SK-N-SH (cell line): ENCODE measurements around the gene POU2F3. TPM values are rescaled to one million over a fixed set of nuclear protein-coding genes. Genes with fewer than 3 reads are reported as not detected.

ENCODE experiments used
- CTCF ChIA-PET: fragments of 300-600, 350-600 bp; formaldehyde crosslinking; extraction: SDS; loops from one replicate; lab custom pipeline; 2021; lab: Yijun Ruan, JAX
- POLR2A ChIA-PET: fragments of 350-600 bp; sonication (Branson Sonifier 250); formaldehyde crosslinking; extraction: SDS; loops from one replicate; lab custom pipeline; 2020; ENCODE audit warnings: antibody characterized with exemption, inconsistent platforms; lab: Yijun Ruan, JAX
- DNase-seq: peaks from one replicate; pipeline ENCODE4 v3.0.0; 2012
- H2AFZ ChIP-seq: fragments of 200-600 bp; sonication (generic); 2 replicates; pipeline ENCODE4 v1.8.1; 2016; ENCODE audit warnings: antibody characterized with exemption, mild to moderate bottlenecking, low read depth
- H3F3A ChIP-seq: fragments of 200-600 bp; sonication (generic); replicated peaks from 2 replicates; pipeline ENCODE3; 2016; ENCODE audit warnings: antibody characterized with exemption, mild to moderate bottlenecking; ENCODE audit not compliant: insufficient read depth
- H3K27ac ChIP-seq, 2 experiments: fragments of 200-500 bp in 1 of 2; fragments of 200-600 bp in 1 of 2; sonication (Bioruptor generic) in 1 of 2; sonication (generic), shearing (Covaris generic) in 1 of 2; 2 replicates each; pipeline versions ENCODE4 v1.5.1 to v1.6.1; 2014 to 2016; ENCODE audit warnings: low read depth in 2 of 2, inconsistent platforms in 1 of 2, low read length in 1 of 2, mild to moderate bottlenecking in 1 of 2, mixed read lengths in 1 of 2
- H3K27me3 ChIP-seq: fragments of 200-600 bp; sonication (generic), shearing (Covaris generic); 2 replicates; pipeline ENCODE4 v1.6.1; 2016; ENCODE audit warnings: mixed run types; ENCODE audit not compliant: insufficient read depth
- H3K36me3 ChIP-seq, 2 experiments: fragments of 200-500 bp in 1 of 2; fragments of 200-600 bp in 1 of 2; sonication (Bioruptor generic) in 1 of 2; sonication (generic) in 1 of 2; replicated peaks in 1 of 2; 2 replicates each; pipeline versions ENCODE3 to v1.5.1; 2014 to 2016; ENCODE audit warnings: low read length in 1 of 2, mild to moderate bottlenecking in 1 of 2; ENCODE audit not compliant: insufficient read depth in 2 of 2, control insufficient read depth in 1 of 2
- H3K4me1 ChIP-seq, 2 experiments: fragments of 200-500 bp in 1 of 2; fragments of 200-600 bp in 1 of 2; sonication (Bioruptor generic) in 1 of 2; sonication (generic), shearing (Covaris generic) in 1 of 2; 2 replicates each; pipeline versions ENCODE4 v1.5.1 to v1.6.1; 2014 to 2016; ENCODE audit warnings: low read depth in 1 of 2, low read length in 1 of 2, mixed run types in 1 of 2; ENCODE audit not compliant: insufficient read depth in 2 of 2, control insufficient read depth in 1 of 2
- H3K4me2 ChIP-seq: fragments of 200-600 bp; sonication (generic), shearing (Covaris generic); 2 replicates; pipeline ENCODE4 v1.6.1; 2017; ENCODE audit warnings: mixed run types
- H3K4me3 ChIP-seq, 2 experiments: fragments of 200-500 bp in 1 of 2; fragments of 200-600 bp in 1 of 2; sonication (Bioruptor generic) in 1 of 2; sonication (generic), shearing (Covaris generic) in 1 of 2; 2 replicates each; pipeline versions ENCODE4 v1.5.1 to v1.8.1; 2014 to 2016; ENCODE audit warnings: low read depth in 2 of 2, inconsistent platforms in 1 of 2, low read length in 1 of 2, mild to moderate bottlenecking in 1 of 2, mixed read lengths in 1 of 2, moderate library complexity in 1 of 2
- H3K79me2 ChIP-seq: fragments of 200-600 bp; sonication (generic); 2 replicates; pipeline ENCODE4 v1.8.1; 2017; ENCODE audit warnings: mild to moderate bottlenecking; ENCODE audit not compliant: insufficient read depth
- H3K9ac ChIP-seq: fragments of 200-600 bp; sonication (generic); 2 replicates; pipeline ENCODE4 v1.6.1; 2017; ENCODE audit warnings: mixed run types
- H3K9me2 ChIP-seq: fragments of 200-600 bp; sonication (generic); 2 replicates; pipeline ENCODE4 v1.6.1; 2017; ENCODE audit warnings: mixed run types
- H3K9me3 ChIP-seq: fragments of 200-600 bp; sonication (generic); 2 replicates; pipeline ENCODE4 v1.6.1; 2017; ENCODE audit warnings: mixed run types, mild to moderate bottlenecking, moderate library complexity
- H4K20me1 ChIP-seq: fragments of 200-600 bp; sonication (generic); 2 replicates; pipeline ENCODE4 v1.6.1; 2017; ENCODE audit warnings: mild to moderate bottlenecking, mixed run types; ENCODE audit not compliant: insufficient read depth
- CHD2 ChIP-seq: fragments of 150-350 bp; IDR thresholded peaks from 2 replicates; pipeline ENCODE4 v1.6.1; 2018; ENCODE audit warnings: low read length; ENCODE audit not compliant: partially characterized antibody
- ELF1 ChIP-seq: IDR thresholded peaks from 2 replicates; pipeline ENCODE4 v1.4.0; 2012
- EZH2phosphoT487 ChIP-seq: fragments of 200-600 bp; sonication (generic); IDR thresholded peaks from 2 replicates; pipeline ENCODE4 v1.6.1; 2017; ENCODE audit warnings: low read depth, mixed run types, mild to moderate bottlenecking, antibody characterized with exemption, moderate library complexity, borderline replicate concordance
- FOXM1 ChIP-seq: IDR thresholded peaks from 2 replicates; pipeline ENCODE4 v1.4.0; 2012; ENCODE audit warnings: low read depth, mild to moderate bottlenecking
- MEF2A ChIP-seq: IDR thresholded peaks from 2 replicates; pipeline ENCODE4 v1.4.0; 2012; ENCODE audit warnings: low read depth, borderline replicate concordance
- MXI1 ChIP-seq: IDR thresholded peaks from 2 replicates; pipeline ENCODE4 v1.6.1; 2012; ENCODE audit warnings: mild to moderate bottlenecking, low read depth, low read length, improper control_type of control experiment
- NFIC ChIP-seq: IDR thresholded peaks from 2 replicates; pipeline ENCODE4 v1.4.0; 2012; ENCODE audit warnings: borderline replicate concordance
- RAD21 ChIP-seq: IDR thresholded peaks from 2 replicates; pipeline ENCODE4 v1.6.1; 2012; ENCODE audit warnings: mild to moderate bottlenecking, low read length
- RFX5 ChIP-seq: IDR thresholded peaks from 2 replicates; pipeline ENCODE4 v1.6.1; 2012; ENCODE audit warnings: mild to moderate bottlenecking, improper control_type of control experiment, low read length
- SIN3A ChIP-seq: IDR thresholded peaks from 2 replicates; pipeline ENCODE4 v1.6.1; 2012; ENCODE audit warnings: low read depth, mild to moderate bottlenecking, low read length, moderate library complexity, borderline replicate concordance
- TEAD4 ChIP-seq: IDR thresholded peaks from 2 replicates; pipeline ENCODE4 v1.4.0; 2012; ENCODE audit warnings: mild to moderate bottlenecking, borderline replicate concordance; ENCODE audit not compliant: insufficient read depth
- WGBS: methylation state at CpG from one replicate; pipeline ENCODE4 v1.1.6; 2017; ENCODE audit warnings: low lambda C conversion rate; 5-methylcytosine and 5-hydroxymethylcytosine counted together
- polyA plus RNA-seq, 3 experiments: library from polyadenylated mRNA; depleted of rRNA; stranded (reverse); fragments of >200 nt; gene quantifications; 2 replicates each; pipeline ENCODE4 v1.2.3, GENCODE V29; 2012
- TF ChIP-seq, protein P1 (sequence below): IDR thresholded peaks from 2 replicates; pipeline ENCODE4 v1.4.0; 2012; ENCODE audit warnings: low read depth, borderline replicate concordance
- TF ChIP-seq, protein P2 (sequence below): IDR thresholded peaks from 2 replicates; pipeline ENCODE4 v1.6.1; 2012; ENCODE audit warnings: mild to moderate bottlenecking, low read depth, low read length, moderate library complexity
- TF ChIP-seq, protein P3 (sequence below): fragments of 150-350 bp; IDR thresholded peaks from 2 replicates; pipeline ENCODE4 v1.6.1; 2016; ENCODE audit warnings: mild to moderate bottlenecking, low read depth, low read length
- TF ChIP-seq, protein P4 (sequence below): fragments of 150-350 bp; IDR thresholded peaks from 2 replicates; pipeline ENCODE4 v1.6.1; 2017; ENCODE audit warnings: antibody characterized with exemption, low read length, low read depth, borderline replicate concordance

Gene POU2F3
- polyA plus RNA-seq, 1 of the 3 experiments (the other 2 are of a cell fraction) = 0.02 TPM

DNA sequence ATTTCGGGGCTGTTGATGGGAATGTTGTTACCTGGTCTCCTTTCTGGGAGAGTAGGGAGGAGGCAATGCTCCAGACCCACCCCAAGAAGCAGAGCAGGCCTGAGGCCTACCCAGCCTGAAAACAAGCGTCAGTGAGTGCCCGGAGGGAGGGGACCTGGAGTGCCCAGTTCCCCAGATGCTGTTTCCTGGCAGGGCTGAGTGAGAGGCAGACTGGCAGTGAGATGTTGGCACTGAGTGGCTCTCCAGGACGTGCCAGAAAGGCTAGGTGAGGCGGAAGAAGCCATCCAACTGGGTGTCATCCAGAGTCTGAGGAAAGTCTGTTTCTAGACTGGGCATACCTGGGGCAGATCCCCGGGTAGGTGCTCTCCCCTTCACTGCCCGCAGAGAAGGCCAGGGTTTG is 1.3 kb downstream of the POU2F3 start:
- CTCF ChIA-PET = interaction anchor here (2.0 to 13.2 kb wide), 2 partner anchors 39 to 60 kb away, joined by 5 to 143 read pairs; no protein-coding TSS in a partner anchor
- no peaks in the 10 kb centered on the region for H3K36me3 ChIP-seq
- H3K9ac ChIP-seq = no peak overlapping the region
- peaks cover 0 to 3% of the 10 kb centered on the region in 2 experiments; a peak in 1 of 4 replicates for H3K4me1 ChIP-seq
- no peak overlapping the region for H3K27ac ChIP-seq
- POLR2A ChIA-PET = no interaction called here
- peaks cover 31% of the 10 kb centered on the region for H3K27me3 ChIP-seq
- H3K4me2 ChIP-seq = no peak overlapping the region
- H4K20me1 ChIP-seq = no peaks in the 10 kb centered on the region
- no peak for DNase-seq
- no peaks in the 10 kb centered on the region for H3K9me2 ChIP-seq
- H2AFZ ChIP-seq = no peak overlapping the region
- TF ChIP-seq MXI1 = no peak
- no peak for TF ChIP-seq FOXM1
- TF ChIP-seq TEAD4 = no peak
- TF ChIP-seq RFX5 = no peak
- TF ChIP-seq, protein P1, sequence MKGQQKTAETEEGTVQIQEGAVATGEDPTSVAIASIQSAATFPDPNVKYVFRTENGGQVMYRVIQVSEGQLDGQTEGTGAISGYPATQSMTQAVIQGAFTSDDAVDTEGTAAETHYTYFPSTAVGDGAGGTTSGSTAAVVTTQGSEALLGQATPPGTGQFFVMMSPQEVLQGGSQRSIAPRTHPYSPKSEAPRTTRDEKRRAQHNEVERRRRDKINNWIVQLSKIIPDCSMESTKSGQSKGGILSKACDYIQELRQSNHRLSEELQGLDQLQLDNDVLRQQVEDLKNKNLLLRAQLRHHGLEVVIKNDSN = no peak
- TF ChIP-seq, protein P2, sequence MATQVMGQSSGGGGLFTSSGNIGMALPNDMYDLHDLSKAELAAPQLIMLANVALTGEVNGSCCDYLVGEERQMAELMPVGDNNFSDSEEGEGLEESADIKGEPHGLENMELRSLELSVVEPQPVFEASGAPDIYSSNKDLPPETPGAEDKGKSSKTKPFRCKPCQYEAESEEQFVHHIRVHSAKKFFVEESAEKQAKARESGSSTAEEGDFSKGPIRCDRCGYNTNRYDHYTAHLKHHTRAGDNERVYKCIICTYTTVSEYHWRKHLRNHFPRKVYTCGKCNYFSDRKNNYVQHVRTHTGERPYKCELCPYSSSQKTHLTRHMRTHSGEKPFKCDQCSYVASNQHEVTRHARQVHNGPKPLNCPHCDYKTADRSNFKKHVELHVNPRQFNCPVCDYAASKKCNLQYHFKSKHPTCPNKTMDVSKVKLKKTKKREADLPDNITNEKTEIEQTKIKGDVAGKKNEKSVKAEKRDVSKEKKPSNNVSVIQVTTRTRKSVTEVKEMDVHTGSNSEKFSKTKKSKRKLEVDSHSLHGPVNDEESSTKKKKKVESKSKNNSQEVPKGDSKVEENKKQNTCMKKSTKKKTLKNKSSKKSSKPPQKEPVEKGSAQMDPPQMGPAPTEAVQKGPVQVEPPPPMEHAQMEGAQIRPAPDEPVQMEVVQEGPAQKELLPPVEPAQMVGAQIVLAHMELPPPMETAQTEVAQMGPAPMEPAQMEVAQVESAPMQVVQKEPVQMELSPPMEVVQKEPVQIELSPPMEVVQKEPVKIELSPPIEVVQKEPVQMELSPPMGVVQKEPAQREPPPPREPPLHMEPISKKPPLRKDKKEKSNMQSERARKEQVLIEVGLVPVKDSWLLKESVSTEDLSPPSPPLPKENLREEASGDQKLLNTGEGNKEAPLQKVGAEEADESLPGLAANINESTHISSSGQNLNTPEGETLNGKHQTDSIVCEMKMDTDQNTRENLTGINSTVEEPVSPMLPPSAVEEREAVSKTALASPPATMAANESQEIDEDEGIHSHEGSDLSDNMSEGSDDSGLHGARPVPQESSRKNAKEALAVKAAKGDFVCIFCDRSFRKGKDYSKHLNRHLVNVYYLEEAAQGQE = no peak
- TF ChIP-seq, protein P3, sequence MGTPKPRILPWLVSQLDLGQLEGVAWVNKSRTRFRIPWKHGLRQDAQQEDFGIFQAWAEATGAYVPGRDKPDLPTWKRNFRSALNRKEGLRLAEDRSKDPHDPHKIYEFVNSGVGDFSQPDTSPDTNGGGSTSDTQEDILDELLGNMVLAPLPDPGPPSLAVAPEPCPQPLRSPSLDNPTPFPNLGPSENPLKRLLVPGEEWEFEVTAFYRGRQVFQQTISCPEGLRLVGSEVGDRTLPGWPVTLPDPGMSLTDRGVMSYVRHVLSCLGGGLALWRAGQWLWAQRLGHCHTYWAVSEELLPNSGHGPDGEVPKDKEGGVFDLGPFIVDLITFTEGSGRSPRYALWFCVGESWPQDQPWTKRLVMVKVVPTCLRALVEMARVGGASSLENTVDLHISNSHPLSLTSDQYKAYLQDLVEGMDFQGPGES = no peak
- TF ChIP-seq NFIC = no peak
- no peak for TF ChIP-seq SIN3A
- TF ChIP-seq EZH2phosphoT487 = no peak
- TF ChIP-seq CHD2 = no peak
- H3K9me3 ChIP-seq = no peaks in the 10 kb centered on the region
- no peak overlapping the region for H3K4me3 ChIP-seq
- 79% methylated on average over 3 of the region's 7 CpGs for WGBS
- no peaks in the 10 kb centered on the region for H3F3A ChIP-seq
- no peaks in the 10 kb centered on the region for H3K79me2 ChIP-seq

GRCh38 chr11:120243221-120243620 is 3.3 kb downstream of the POU2F3 start:
- Histone ChIP-seq H3K9me2 (no peaks in the 10 kb centered on the region), H2AFZ (no peak overlapping the region), H3K9me3 (no peaks in the 10 kb centered on the region), H3K27me3 (peaks cover 31% of the 10 kb centered on the region), H3K27ac (no peak overlapping the region), H3K4me2 (no peak overlapping the region), H4K20me1 (no peaks in the 10 kb centered on the region), H3K9ac (no peak overlapping the region), H3F3A (peaks cover 2% of the 10 kb centered on the region), H3K4me1 (peaks cover under 1 to 3% of the 10 kb centered on the region in 2 experiments; a peak in 3 of 4 replicates), H3K4me3 (no peak overlapping the region), H3K79me2 (no peaks in the 10 kb centered on the region), H3K36me3 (no peaks in the 10 kb centered on the region)
- CTCF ChIA-PET = interaction anchor here (0.9 to 13.2 kb wide), 9 partner anchors 8 to 72 kb away, joined by 3 to 143 read pairs (median 4); no protein-coding TSS in a partner anchor
- no peak for DNase-seq
- WGBS = 72% methylated on average over 3 of the region's 4 CpGs
- POLR2A ChIA-PET = no interaction called here
- TF ChIP-seq TEAD4 = no peak
- TF ChIP-seq, protein P4, sequence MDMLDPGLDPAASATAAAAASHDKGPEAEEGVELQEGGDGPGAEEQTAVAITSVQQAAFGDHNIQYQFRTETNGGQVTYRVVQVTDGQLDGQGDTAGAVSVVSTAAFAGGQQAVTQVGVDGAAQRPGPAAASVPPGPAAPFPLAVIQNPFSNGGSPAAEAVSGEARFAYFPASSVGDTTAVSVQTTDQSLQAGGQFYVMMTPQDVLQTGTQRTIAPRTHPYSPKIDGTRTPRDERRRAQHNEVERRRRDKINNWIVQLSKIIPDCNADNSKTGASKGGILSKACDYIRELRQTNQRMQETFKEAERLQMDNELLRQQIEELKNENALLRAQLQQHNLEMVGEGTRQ = no peak
- no peak for TF ChIP-seq ELF1
- TF ChIP-seq, protein P2 = no peak
- TF ChIP-seq RAD21 = no peak
- TF ChIP-seq, protein P1 = no peak
- TF ChIP-seq MEF2A = no peak
